Measurements from ENCODE around the gene GPHN. TPM values are rescaled to one million over a fixed set of nuclear protein-coding genes. Genes with fewer than 3 reads are reported as not detected.

The GPHN gene
- total RNA-seq, 2 experiments from 2014 or later: 16.0 to 17.6 TPM

DNA sequence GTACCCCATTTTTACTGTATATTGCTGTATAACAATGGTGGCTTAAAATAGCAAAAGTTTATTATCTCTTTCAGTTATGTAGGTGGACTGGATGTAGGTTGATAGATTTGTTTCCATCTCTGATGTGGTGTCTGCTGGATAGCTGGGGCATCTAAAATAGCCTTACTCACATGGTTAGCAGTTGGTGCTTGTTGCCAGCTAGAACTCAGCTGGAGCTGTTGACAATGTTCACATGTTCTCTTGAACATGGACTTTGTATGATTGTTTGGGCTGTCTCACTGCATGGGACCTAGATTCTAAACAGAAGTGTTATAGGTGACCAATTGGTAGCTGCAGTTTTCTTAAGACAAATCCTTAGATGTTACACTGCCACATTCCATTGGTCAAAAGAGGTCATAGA, 126.9 kb downstream of the GPHN start:
- no peak overlapping the region for H3K4me3 Mint-ChIP-seq
- POLR2A ChIA-PET: no interaction called here
- ATAC-seq (ENCODE audit: low read depth): no peak
- H3K36me3 Mint-ChIP-seq: peaks cover 4% of the 10 kb centered on the region
- DNase-seq: no peak
- H3K27ac Mint-ChIP-seq: no peak overlapping the region
- H3K27me3 Mint-ChIP-seq: no peaks in the 10 kb centered on the region
- H3K9me3 Mint-ChIP-seq: no peaks in the 10 kb centered on the region
- H3K4me1 Mint-ChIP-seq: no peaks in the 10 kb centered on the region

DNA sequence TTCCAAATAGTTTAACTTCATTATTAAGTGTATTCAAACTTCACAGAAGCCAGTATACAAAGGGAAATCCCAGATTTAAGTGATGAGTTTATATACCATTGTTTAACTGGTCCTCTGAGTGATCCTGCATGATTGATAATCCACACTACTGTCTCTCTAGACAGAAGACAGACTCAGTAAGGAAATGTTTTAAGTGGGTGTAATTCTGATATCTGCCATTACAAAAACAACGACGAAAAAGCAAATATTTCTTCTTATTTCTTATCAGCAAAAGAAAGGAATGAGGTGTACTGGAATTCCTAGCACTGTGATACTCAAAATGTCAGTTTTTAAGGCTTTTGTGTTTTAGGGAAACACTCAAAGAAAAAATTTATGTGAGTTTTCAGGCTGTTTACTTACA, 127.5 kb downstream of the GPHN start:
- ATAC-seq (ENCODE audit: low read depth) (no peak), DNase-seq (no peak)
- Mint-ChIP-seq H3K4me1 (no peaks in the 10 kb centered on the region), H3K27me3 (no peaks in the 10 kb centered on the region), H3K36me3 (peaks cover 5% of the 10 kb centered on the region), H3K27ac (no peak overlapping the region), H3K4me3 (no peak overlapping the region), H3K9me3 (no peaks in the 10 kb centered on the region)
- POLR2A ChIA-PET: no interaction called here

DNA sequence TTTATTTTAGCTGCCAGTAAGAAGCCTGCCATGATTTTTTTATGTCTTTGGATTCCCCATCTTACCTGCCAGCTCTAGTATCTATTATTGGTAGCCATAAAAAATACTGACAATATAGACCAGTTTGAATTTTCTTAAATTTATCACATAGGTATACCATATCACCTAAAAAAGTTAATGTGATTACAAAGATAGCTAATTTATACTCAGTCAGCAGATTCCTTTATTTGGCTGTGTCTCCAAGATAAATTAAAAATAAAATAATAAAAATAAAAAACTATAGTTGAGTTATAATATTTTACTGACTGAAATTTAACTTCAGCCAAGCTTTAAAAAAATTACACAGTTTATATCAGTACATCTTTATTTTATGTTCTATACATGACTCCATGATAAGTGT, 128.3 kb downstream of the GPHN start:
- H3K4me1 Mint-ChIP-seq: no peaks in the 10 kb centered on the region
- DNase-seq (no peak), ATAC-seq (ENCODE audit: low read depth) (no peak)
- no peaks in the 10 kb centered on the region for H3K27me3 Mint-ChIP-seq
- H3K27ac Mint-ChIP-seq: no peak overlapping the region
- peaks cover 5% of the 10 kb centered on the region for H3K36me3 Mint-ChIP-seq
- no peak overlapping the region for H3K4me3 Mint-ChIP-seq
- POLR2A ChIA-PET: no interaction called here
- H3K9me3 Mint-ChIP-seq: no peaks in the 10 kb centered on the region

DNA sequence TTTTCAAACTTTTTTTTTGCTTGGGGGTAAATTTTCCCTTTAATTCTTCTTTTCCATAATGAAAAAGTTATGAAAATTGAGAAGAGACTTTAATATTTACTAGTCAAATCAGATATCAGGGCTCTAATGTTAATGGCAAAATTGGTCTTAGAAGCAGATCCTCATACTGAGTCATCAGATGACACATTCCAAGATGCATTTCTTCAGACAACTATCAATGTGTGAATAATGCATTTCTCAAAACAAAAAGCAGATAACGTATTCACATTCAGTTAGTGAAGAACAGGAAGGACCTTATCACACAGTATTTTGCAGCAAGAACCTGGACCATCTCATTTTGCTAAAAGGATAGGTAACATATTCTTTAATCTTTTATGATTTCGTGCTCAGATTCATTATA, 130.7 kb downstream of the GPHN start:
- POLR2A ChIA-PET: no interaction called here

DNA sequence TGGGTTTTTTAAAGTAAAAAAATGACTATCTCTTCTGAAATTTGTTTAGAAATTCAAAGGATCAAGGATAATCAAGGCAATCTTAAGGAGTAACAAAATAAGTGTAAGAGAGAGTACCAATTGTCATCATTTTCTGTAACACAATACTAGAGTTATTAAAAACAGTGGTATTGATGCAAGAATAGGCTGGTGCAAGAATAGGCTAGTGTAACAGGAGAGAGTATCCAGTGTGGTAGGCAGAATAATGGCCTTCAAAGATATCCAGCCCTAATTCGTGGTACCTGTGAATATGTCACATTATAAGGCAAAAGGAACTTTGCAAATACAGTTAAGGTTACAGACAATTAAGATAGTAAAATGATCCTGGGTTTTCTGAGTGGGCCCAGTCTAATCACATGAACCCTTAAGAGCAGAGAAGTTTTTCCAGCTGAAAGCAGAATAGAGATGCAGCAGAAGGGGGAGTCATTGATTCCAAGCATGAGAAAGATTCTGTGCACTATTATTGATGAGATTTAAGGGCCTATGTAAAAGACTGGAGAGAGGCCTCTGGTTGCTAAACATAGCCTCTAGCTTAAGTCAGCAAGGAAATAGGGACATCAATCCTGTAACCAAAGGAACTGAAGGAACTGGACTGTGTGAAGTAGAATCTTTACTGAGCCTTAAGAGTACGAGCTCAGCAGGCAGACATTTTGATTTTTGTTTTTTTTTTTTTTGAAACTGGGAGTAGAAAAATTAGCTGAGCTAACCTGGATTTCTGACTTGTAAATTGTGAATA, 134.1 kb downstream of the GPHN start:
- POLR2A ChIA-PET: no interaction called here
- no peaks in the 10 kb centered on the region for H3K27me3 Mint-ChIP-seq
- peaks cover 4% of the 10 kb centered on the region for H3K4me1 Mint-ChIP-seq
- DNase-seq (no peak), ATAC-seq (ENCODE audit: low read depth) (no peak)
- H3K36me3 Mint-ChIP-seq: peaks cover 1% of the 10 kb centered on the region
- no peaks in the 10 kb centered on the region for H3K9me3 Mint-ChIP-seq
- no peak overlapping the region for H3K27ac Mint-ChIP-seq
- H3K4me3 Mint-ChIP-seq: no peak overlapping the region

More for the DNA sequence above, 130.7 kb downstream of the GPHN start:
- Mint-ChIP-seq H3K36me3 (peaks cover 5% of the 10 kb centered on the region), H3K27ac (no peak overlapping the region), H3K4me1 (no peaks in the 10 kb centered on the region), H3K9me3 (no peaks in the 10 kb centered on the region), H3K4me3 (no peak overlapping the region), H3K27me3 (no peaks in the 10 kb centered on the region)
- no peak for ATAC-seq (ENCODE audit: low read depth)
- no peak for DNase-seq

DNA sequence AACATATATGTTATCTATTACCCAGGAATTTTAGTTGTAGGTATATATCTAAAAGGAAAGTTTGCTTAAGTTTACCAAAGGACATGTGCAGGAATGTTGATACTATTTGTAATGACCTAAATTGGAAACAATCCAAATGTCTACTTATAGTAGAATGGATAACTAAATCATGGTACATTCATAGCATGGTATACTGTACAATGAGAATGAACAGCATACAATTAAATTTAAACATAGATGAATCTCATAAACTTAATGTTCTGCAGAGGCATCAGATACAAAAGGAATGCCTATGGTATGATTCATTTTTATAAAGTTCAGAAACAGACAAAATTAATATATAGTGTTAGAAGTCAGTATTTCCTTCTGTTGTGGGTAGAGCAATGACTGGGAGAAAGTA, 135.4 kb downstream of the GPHN start:
- POLR2A ChIA-PET: no interaction called here
- no peak overlapping the region for H3K4me3 Mint-ChIP-seq
- DNase-seq: no peak

DNA sequence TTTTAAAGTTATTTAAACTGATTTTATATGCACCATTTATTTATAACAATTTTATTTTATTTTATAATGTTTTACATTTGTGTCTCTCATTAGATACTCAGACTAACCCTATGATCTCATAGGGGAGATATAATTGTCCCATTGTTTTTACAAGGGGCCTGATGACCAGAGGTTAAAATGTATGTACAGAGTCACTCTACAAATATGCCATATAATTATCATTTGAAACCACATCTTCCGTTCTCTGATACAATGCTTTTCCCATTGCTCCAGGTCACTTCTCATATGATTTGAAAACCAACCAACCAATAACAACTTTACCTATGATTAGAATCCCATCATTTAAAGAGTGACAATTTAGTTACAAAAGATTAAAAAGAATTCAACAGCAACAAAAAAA, 137.8 kb downstream of the GPHN start:
- H3K9me3 Mint-ChIP-seq: no peaks in the 10 kb centered on the region
- no peak overlapping the region for H3K4me3 Mint-ChIP-seq
- ATAC-seq (ENCODE audit: low read depth) (no peak), DNase-seq (no peak)
- H3K36me3 Mint-ChIP-seq: no peaks in the 10 kb centered on the region
- H3K27me3 Mint-ChIP-seq: no peaks in the 10 kb centered on the region
- POLR2A ChIA-PET: no interaction called here
- H3K27ac Mint-ChIP-seq: no peak overlapping the region
- peaks cover 9% of the 10 kb centered on the region for H3K4me1 Mint-ChIP-seq

More for the DNA sequence above, 135.4 kb downstream of the GPHN start:
- Mint-ChIP-seq H3K36me3 (peaks cover 1% of the 10 kb centered on the region), H3K9me3 (no peaks in the 10 kb centered on the region), H3K4me1 (peaks cover 4% of the 10 kb centered on the region), H3K27ac (no peak overlapping the region), H3K27me3 (no peaks in the 10 kb centered on the region)
- ATAC-seq (ENCODE audit: low read depth): no peak

DNA sequence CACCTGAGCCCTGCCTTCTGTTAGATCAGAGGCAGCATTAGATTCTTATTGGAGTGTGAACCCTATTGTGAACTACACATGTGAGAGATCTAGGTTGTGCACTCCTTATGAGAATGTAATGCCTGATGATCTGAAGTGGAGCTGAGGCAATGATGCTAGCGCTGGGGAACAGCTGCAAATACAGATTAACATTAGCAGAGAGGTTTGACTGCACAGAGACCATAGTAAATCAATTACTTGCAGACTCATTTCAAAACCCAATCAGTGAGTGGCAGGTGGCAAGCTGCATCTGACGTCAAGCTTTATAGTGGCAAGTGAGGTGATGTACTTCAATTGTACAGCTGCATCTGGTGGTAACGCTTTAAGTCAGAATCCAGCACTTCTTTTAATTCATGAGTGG, 141.6 kb downstream of the GPHN start:
- Mint-ChIP-seq H3K36me3 (no peaks in the 10 kb centered on the region), H3K27me3 (no peaks in the 10 kb centered on the region), H3K9me3 (no peaks in the 10 kb centered on the region), H3K27ac (no peak overlapping the region), H3K4me3 (no peak overlapping the region), H3K4me1 (peaks cover 9% of the 10 kb centered on the region)
- DNase-seq (no peak), ATAC-seq (ENCODE audit: low read depth) (no peak)
- POLR2A ChIA-PET: no interaction called here

DNA sequence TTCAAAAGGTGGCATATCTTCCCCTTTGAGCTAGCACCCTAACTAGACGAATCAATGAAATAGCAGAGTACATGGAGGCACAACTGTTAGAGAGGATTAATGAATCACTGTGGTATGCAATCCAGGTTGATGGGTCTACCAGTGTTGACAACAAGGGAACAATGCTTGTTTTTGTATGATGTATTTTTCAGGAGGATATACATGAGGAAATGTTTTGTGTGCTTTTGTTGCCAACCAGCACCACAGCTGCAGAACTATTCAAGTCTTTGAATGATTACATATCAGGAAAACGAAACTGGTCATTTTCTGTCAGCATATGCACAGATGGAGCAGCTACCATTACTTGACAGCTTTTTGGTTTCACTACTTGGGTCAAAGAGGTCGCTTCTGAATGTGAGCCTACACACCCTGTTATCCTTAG, 142.6 kb downstream of the GPHN start:
- no peak overlapping the region for H3K4me3 Mint-ChIP-seq
- H3K27me3 Mint-ChIP-seq: no peaks in the 10 kb centered on the region
- no peaks in the 10 kb centered on the region for H3K36me3 Mint-ChIP-seq
- H3K9me3 Mint-ChIP-seq: peaks cover 4% of the 10 kb centered on the region
- POLR2A ChIA-PET: no interaction called here
- H3K4me1 Mint-ChIP-seq: peaks cover 9% of the 10 kb centered on the region
- ATAC-seq (ENCODE audit: low read depth) (no peak), DNase-seq (no peak)
- no peak overlapping the region for H3K27ac Mint-ChIP-seq

DNA sequence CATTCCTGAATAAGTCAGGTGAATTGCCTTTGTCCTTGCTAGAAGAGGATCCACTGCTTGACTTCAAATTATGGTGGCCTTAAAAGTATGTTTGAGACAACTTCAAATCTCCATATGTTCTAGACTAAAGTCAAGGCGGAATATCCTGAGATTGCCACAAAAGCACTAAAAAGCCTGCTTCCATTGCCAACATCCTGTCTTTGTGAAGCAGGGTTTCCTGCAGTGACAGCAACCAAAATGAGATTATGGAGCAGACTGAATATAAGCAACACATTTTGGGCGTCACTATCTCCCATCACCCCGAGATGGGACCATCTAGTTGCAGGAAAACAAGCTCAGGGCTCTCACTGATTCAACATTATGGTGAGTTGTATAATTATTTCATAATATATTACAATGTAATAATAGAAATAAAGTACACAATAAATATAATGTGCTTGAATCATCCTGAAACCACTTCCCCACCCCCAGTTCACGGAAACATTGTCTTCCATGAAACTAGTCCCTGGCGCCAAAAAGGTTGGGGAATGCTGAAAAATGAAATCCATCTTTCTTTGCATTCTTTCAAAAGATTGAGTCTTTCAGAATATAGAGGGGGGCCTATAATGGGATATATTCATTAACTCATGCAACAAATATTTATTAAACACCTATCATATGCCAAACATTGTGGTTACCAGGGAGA, 143.7 kb downstream of the GPHN start:
- POLR2A ChIA-PET: no interaction called here
- no peak for DNase-seq
- ATAC-seq (ENCODE audit: low read depth): no peak
- Mint-ChIP-seq H3K4me3 (no peak overlapping the region), H3K27ac (no peak overlapping the region), H3K9me3 (peaks cover 10% of the 10 kb centered on the region), H3K36me3 (peaks cover 5% of the 10 kb centered on the region), H3K4me1 (peaks cover 6% of the 10 kb centered on the region), H3K27me3 (no peaks in the 10 kb centered on the region)

DNA sequence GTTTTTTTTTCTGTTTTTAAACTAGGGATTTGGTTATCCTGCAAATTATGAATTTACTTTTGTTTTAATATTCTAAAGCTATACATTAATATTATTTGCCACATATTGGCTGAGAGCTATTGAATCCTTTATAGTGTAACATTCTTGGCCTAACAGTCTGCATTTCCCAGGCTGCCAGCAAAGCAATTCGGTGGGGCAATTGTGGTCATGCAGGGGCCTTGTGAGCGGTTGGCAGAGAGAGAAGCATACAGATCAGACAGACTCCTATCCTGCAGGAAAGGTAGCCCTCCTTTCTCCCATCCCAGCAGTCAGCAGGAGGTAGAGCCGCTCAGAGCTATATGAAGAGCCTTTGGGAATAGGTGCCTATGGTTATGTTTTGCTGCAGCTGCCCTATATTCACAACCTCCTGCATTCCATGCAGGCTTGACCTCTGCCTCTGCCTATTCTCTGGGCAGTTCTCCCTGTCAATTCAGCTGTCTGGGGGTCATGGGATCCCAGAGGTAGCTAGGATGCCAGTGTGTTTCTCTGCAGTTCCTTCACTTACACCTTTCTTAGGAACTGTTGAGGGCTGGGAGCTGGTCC, 144.7 kb downstream of the GPHN start:
- no peak overlapping the region for H3K27ac Mint-ChIP-seq
- H3K36me3 Mint-ChIP-seq: peaks cover 5% of the 10 kb centered on the region
- H3K9me3 Mint-ChIP-seq: peaks cover 10% of the 10 kb centered on the region
- H3K4me3 Mint-ChIP-seq: no peak overlapping the region
- peaks cover 6% of the 10 kb centered on the region for H3K4me1 Mint-ChIP-seq
- DNase-seq: no peak
- H3K27me3 Mint-ChIP-seq: no peaks in the 10 kb centered on the region
- ATAC-seq (ENCODE audit: low read depth): no peak
- POLR2A ChIA-PET: no interaction called here

DNA sequence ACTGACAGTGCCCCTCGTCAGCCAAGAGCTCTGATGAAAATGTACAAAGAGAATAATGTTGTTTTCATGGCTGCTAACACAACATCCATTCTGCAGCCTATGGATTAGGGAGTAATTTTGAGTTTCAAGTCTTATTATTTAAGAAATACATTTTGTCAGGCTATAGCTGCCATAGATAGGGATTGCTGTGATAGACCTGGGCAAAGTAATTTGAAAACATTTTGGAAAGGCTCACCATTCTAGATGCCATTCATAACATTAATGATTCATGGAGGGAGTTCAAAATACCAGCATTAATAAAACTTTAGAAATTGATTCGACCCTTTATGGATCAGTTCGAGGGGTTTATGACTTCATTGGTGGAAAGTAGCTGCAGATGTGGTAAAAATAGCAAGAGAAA, 149.8 kb downstream of the GPHN start:
- H3K36me3 Mint-ChIP-seq: peaks cover 12% of the 10 kb centered on the region
- no peak for ATAC-seq (ENCODE audit: low read depth)
- H3K9me3 Mint-ChIP-seq: peaks cover 20% of the 10 kb centered on the region
- POLR2A ChIA-PET: no interaction called here
- no peaks in the 10 kb centered on the region for H3K4me1 Mint-ChIP-seq
- H3K27ac Mint-ChIP-seq: no peak overlapping the region
- no peak overlapping the region for H3K4me3 Mint-ChIP-seq
- no peak for DNase-seq
- H3K27me3 Mint-ChIP-seq: no peaks in the 10 kb centered on the region

DNA sequence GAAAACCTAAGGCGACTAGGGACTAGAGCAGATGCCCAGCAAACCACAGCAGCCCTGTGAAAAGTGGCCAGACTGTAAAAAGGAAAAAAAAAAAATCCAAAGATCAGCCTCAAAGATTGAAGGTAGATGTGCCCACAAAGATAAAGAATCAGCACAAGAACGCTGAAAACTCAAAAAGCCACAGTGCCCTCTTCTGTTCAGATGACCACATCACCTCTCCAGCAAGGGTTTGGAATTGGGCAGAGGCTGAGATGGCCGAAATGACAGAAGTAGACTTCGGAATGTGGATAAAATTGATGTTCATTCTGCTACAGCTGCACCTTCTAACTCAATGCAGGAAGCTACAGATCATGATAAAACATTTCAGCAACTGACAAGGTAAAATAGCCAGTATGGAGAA, 154.4 kb downstream of the GPHN start:
- H3K27me3 Mint-ChIP-seq: no peaks in the 10 kb centered on the region
- DNase-seq: no peak
- H3K36me3 Mint-ChIP-seq: peaks cover 8% of the 10 kb centered on the region
- H3K27ac Mint-ChIP-seq: no peak overlapping the region
- no peaks in the 10 kb centered on the region for H3K4me1 Mint-ChIP-seq
- H3K4me3 Mint-ChIP-seq: no peak overlapping the region
- no peak for ATAC-seq (ENCODE audit: low read depth)
- POLR2A ChIA-PET: no interaction called here
- peaks cover 23% of the 10 kb centered on the region for H3K9me3 Mint-ChIP-seq

DNA sequence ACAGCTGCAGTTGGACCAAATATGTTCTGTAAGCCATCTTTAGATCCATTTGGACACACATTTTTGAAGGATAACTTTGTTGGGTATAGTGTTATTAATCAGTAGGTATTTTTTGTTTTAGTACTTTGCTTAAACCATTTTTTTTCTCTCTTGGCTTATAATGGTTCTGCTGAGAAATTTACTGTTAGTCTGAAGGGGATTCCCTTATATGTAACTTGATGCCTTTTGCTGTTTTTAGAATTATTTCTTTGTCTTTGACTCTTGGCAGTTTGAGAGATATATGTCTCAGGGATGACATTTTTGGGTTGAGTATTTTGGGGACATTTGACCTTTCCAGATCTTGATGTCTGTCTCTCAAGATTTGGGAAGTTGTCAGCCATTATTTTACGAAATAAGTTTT, 169.8 kb downstream of the GPHN start:
- POLR2A ChIA-PET: no interaction called here
- H3K9me3 Mint-ChIP-seq: peaks cover 30% of the 10 kb centered on the region

More for the DNA sequence above, 169.8 kb downstream of the GPHN start:
- no peak overlapping the region for H3K27ac Mint-ChIP-seq
- no peaks in the 10 kb centered on the region for H3K27me3 Mint-ChIP-seq
- ATAC-seq (ENCODE audit: low read depth) (no peak), DNase-seq (no peak)
- H3K4me3 Mint-ChIP-seq: no peak overlapping the region
- H3K4me1 Mint-ChIP-seq: peaks cover 1% of the 10 kb centered on the region
- H3K36me3 Mint-ChIP-seq: peaks cover 24% of the 10 kb centered on the region
